ENCODE results near the gene SLC19A1. TPM values are rescaled to one million over a fixed set of nuclear protein-coding genes. Genes with fewer than 3 reads are reported as not detected.

Gene SLC19A1
- total and polyA plus RNA-seq, 4 donors: 8.4 to 28.0 (median 13.0) TPM

GRCh38 chr21:45512626-45513002 lies 29.6 kb downstream of the SLC19A1 start:
- 70% methylated on average over 8 of the region's 8 CpGs for WGBS
- Histone ChIP-seq H3K27me3 (ENCODE audit: control insufficient read depth in 4 of 4, insufficient read depth in 4 of 4, low read length in 3 of 4) (no peaks in the 10 kb centered on the region), H3K4me1 (ENCODE audit: control insufficient read depth in 4 of 4, insufficient read depth in 4 of 4, low read length in 3 of 4) (peaks cover 5 to 24% (median 15%) of the 10 kb centered on the region in 4 donors), H3K36me3 (ENCODE audit: control insufficient read depth in 4 of 4, insufficient read depth in 3 of 4, low read depth in 1 of 4, low read length in 3 of 4) (peaks cover 0 to 13% (median 9%) of the 10 kb centered on the region in 4 donors), H3K27ac (ENCODE audit: low read depth in 1 of 2, low read length in 2 of 2) (peak overlapping the region in 1 of 2 donors; percentile 6), H3K9me3 (ENCODE audit: control insufficient read depth in 4 of 4, low read length in 3 of 4) (no peaks in the 10 kb centered on the region), H3K9ac (ENCODE audit: low read depth in 1 of 2, low read length in 2 of 2) (no peak overlapping the region), H3K4me3 (ENCODE audit: low read depth in 1 of 3, low read length in 3 of 3) (no peak overlapping the region)
- no peak for DNase-seq (ENCODE audit: low spot score)
- TF ChIP-seq EGR1 (IDR thresholded peaks at IDR 0.05; ENCODE audit: low read depth in 2 of 2) (no peak), HNF4A (conservative IDR thresholded peaks at IDR 0.05) (no peak), NR2F2 (IDR thresholded peaks at IDR 0.05) (no peak)

GRCh38 chr21:45511661-45512431 lies 30.4 kb downstream of the SLC19A1 start:
- no peak overlapping the region for H3K4me3 ChIP-seq (ENCODE audit: low read depth in 1 of 3, low read length in 3 of 3)
- H3K27ac ChIP-seq (ENCODE audit: low read depth in 1 of 2, low read length in 2 of 2): no peak overlapping the region
- TF ChIP-seq JUND (IDR thresholded peaks at IDR 0.05) (no peak), TAF1 (conservative IDR thresholded peaks at IDR 0.05) (no peak), ZBTB33 (IDR thresholded peaks at IDR 0.05) (no peak), FOXA1 (IDR thresholded peaks at IDR 0.05) (no peak), RAD21 (IDR thresholded peaks at IDR 0.05) (no peak), SP1 (IDR thresholded peaks at IDR 0.05) (no peak), EGR1 (IDR thresholded peaks at IDR 0.05; ENCODE audit: low read depth in 2 of 2) (no peak), MAX (IDR thresholded peaks at IDR 0.05) (no peak), HNF4G (IDR thresholded peaks at IDR 0.05) (no peak), FOXA2 (IDR thresholded peaks at IDR 0.05) (no peak), NR2F2 (IDR thresholded peaks at IDR 0.05) (no peak)
- peaks cover 5 to 28% (median 18%) of the 10 kb centered on the region in 4 donors for H3K4me1 ChIP-seq (ENCODE audit: control insufficient read depth in 4 of 4, insufficient read depth in 4 of 4, low read length in 3 of 4)
- WGBS: 84% methylated on average over 35 of the region's 35 CpGs
- no peak for DNase-seq (ENCODE audit: low spot score)
- peaks cover 0 to 16% (median 11%) of the 10 kb centered on the region in 4 donors for H3K36me3 ChIP-seq (ENCODE audit: control insufficient read depth in 4 of 4, insufficient read depth in 3 of 4, low read depth in 1 of 4, low read length in 3 of 4)
- no peaks in the 10 kb centered on the region for H3K27me3 ChIP-seq (ENCODE audit: control insufficient read depth in 4 of 4, insufficient read depth in 4 of 4, low read length in 3 of 4)
- no peaks in the 10 kb centered on the region for H3K9me3 ChIP-seq (ENCODE audit: control insufficient read depth in 4 of 4, low read length in 3 of 4)
- H3K9ac ChIP-seq (ENCODE audit: low read depth in 1 of 2, low read length in 2 of 2): no peak overlapping the region

GRCh38 chr21:45511007-45511406 lies 31.2 kb downstream of the SLC19A1 start:
- Histone ChIP-seq H3K27me3 (ENCODE audit: control insufficient read depth in 4 of 4, insufficient read depth in 4 of 4, low read length in 3 of 4) (no peaks in the 10 kb centered on the region), H3K9me3 (ENCODE audit: control insufficient read depth in 4 of 4, low read length in 3 of 4) (no peaks in the 10 kb centered on the region), H3K27ac (ENCODE audit: low read depth in 1 of 2, low read length in 2 of 2) (no peak overlapping the region), H3K9ac (ENCODE audit: low read depth in 1 of 2, low read length in 2 of 2) (no peak overlapping the region), H3K4me3 (ENCODE audit: low read depth in 1 of 3, low read length in 3 of 3) (no peak overlapping the region), H3K36me3 (ENCODE audit: control insufficient read depth in 4 of 4, insufficient read depth in 3 of 4, low read depth in 1 of 4, low read length in 3 of 4) (peaks cover 0 to 19% (median 13%) of the 10 kb centered on the region in 4 donors), H3K4me1 (ENCODE audit: control insufficient read depth in 4 of 4, insufficient read depth in 4 of 4, low read length in 3 of 4) (peaks cover 5 to 34% (median 21%) of the 10 kb centered on the region in 4 donors)
- 93% methylated on average over 12 of the region's 12 CpGs for WGBS
- no peak for DNase-seq (ENCODE audit: low spot score)
- TF ChIP-seq FOXA2 (IDR thresholded peaks at IDR 0.05) (no peak), YY1 (IDR thresholded peaks at IDR 0.05) (no peak), ZBTB33 (IDR thresholded peaks at IDR 0.05) (no peak), TAF1 (conservative IDR thresholded peaks at IDR 0.05) (no peak), JUND (IDR thresholded peaks at IDR 0.05) (no peak), CTCF (IDR thresholded peaks at IDR 0.05; ENCODE audit: low read depth, low read length, missing input control) (no peak), SP1 (IDR thresholded peaks at IDR 0.05) (no peak), FOXA1 (IDR thresholded peaks at IDR 0.05) (no peak), HNF4A (conservative IDR thresholded peaks at IDR 0.05) (no peak), GABPA (IDR thresholded peaks at IDR 0.05 in 1 of 2, conservative IDR thresholded peaks at IDR 0.05 in 1 of 2) (no peak), RXRA (IDR thresholded peaks at IDR 0.05) (no peak), NR2F2 (IDR thresholded peaks at IDR 0.05) (no peak), REST (IDR thresholded peaks at IDR 0.05) (no peak)
